Measurements from ENCODE around the gene IZUMO1. TPM values are rescaled to one million over a fixed set of nuclear protein-coding genes. Genes with fewer than 3 reads are reported as not detected.
"Not testable (repeated sequence)": the region's sequence is repeated elsewhere in the genome, so short reads cannot be mapped to it uniquely, and the experiment has no call there.

Gene IZUMO1
- total and polyA plus RNA-seq, 9 of the 15 experiments (the other 6 are each of a cell fraction or from before 2014, with no cell fraction given): 0.14 to 2.1 (median 0.73) TPM

GRCh38 chr19:48765816-48766215 lies 19.1 kb upstream of the IZUMO1 start:
- WGBS (ENCODE audit: insufficient coverage, low coverage, missing lambda C conversion rate): 6% methylated on average over 5 of the region's 5 CpGs
- H3K27ac ChIP-seq (ENCODE audit: extremely low read depth, low read depth, low read length); in situ Hi-C loops (cut with MboI); H4K20me1 ChIP-seq (replicated peaks; ENCODE audit: control insufficient read depth, insufficient read depth, low read length); POLR2A ChIA-PET; H3K27me3 ChIP-seq (ENCODE audit: control insufficient read depth in 2 of 2, insufficient read depth in 2 of 2, low read length in 2 of 2); BruUV-seq (replicated peaks); H3K9me3 ChIP-seq (replicated peaks; ENCODE audit: control insufficient read depth, insufficient read depth, low read depth, low read length); intact Hi-C loops (cut with micrococcal nuclease); H3K9me1 ChIP-seq (ENCODE audit: control insufficient read depth, insufficient read depth, low read length); H3K79me2 ChIP-seq (ENCODE audit: control insufficient read depth, insufficient read depth, low read length); H3K4me3 ChIP-seq; H3K36me3 ChIP-seq (ENCODE audit: control insufficient read depth, insufficient read depth, low read length); TF ChIP-seq TEAD4 (CRISPR knock-in tag; IDR thresholded peaks at IDR 0.05; ENCODE audit: borderline replicate concordance): not testable (repeated sequence)
- CTCF ChIA-PET (ENCODE audit: low intra/inter-chr PET ratio): interaction anchor here (0.7 kb wide), 1 partner anchor 74 kb away, joined by 3 read pairs; no protein-coding TSS in a partner anchor
- H3K4me1 ChIP-seq (replicated peaks in 1 of 2; ENCODE audit: control insufficient read depth in 2 of 2, insufficient read depth in 2 of 2, low read length in 2 of 2): peaks cover 5 to 23% of the 10 kb centered on the region in 2 experiments; a peak in 4 of 5 replicates
- H3K4me2 ChIP-seq (ENCODE audit: insufficient read depth, low read length): peak overlapping the region; percentile 9; the same call in 1 of the 2 replicates
- DNase-seq (ENCODE audit: extremely low read depth in 1 of 4, low spot score in 3 of 4) (peak in 3 of 4 experiments; percentile 10 to 72 (median 52)), ATAC-seq (peak; percentile 82), FAIRE-seq (peak; percentile 90)
- H2AFZ ChIP-seq (ENCODE audit: low read depth, low read length): peak overlapping the region; percentile 62
- TF ChIP-seq TEAD4 (IDR thresholded peaks at IDR 0.05; ENCODE audit: low read length): peak; percentile 11; the same call in 1 of the 2 replicates
- TF ChIP-seq TAL1 (IDR thresholded peaks at IDR 0.05): peak; percentile 57; the same call in 1 of the 2 replicates
- TF ChIP-seq MTA2 (IDR thresholded peaks at IDR 0.05; ENCODE audit: low read depth): 0 out of 2 replicates have a peak, but pooled peaks have one; percentile 46
- peak; percentile 82 for TF ChIP-seq ARID1B (IDR thresholded peaks at IDR 0.05)
- TF ChIP-seq TCF3 (CRISPR knock-in tag; IDR thresholded peaks at IDR 0.05): peak; percentile 45
- TF ChIP-seq DPF2 (IDR thresholded peaks at IDR 0.05): peak; percentile 76
- TF ChIP-seq SMARCA4 (IDR thresholded peaks at IDR 0.05): 0 out of 2 replicates have a peak, but pooled peaks have one; percentile 45
- TF ChIP-seq EP300 (IDR thresholded peaks at IDR 0.05; ENCODE audit: low read length): peak; percentile 35; the same call in 1 of the 2 replicates
- peak; percentile 67 for TF ChIP-seq CBFA2T3 (IDR thresholded peaks at IDR 0.05)
- peak; percentile 75 for TF ChIP-seq NFIC (IDR thresholded peaks at IDR 0.05)
- TF ChIP-seq ZNF239 (CRISPR knock-in tag; IDR thresholded peaks at IDR 0.05): peak; percentile 58; the same call in 1 of the 2 replicates
- peak; percentile 35 for TF ChIP-seq CBFA2T2 (conservative IDR thresholded peaks at IDR 0.05)
- peak; percentile 39 for TF ChIP-seq ZNF592 (IDR thresholded peaks at IDR 0.05)
- TF ChIP-seq NCOR1 (IDR thresholded peaks at IDR 0.05): peak; percentile 46; the same call in 1 of the 2 replicates
- TF ChIP-seq ZBTB11 (CRISPR knock-in tag; IDR thresholded peaks at IDR 0.05): peak in 1 of 3 experiments; percentile 44; a peak in 1 of 6 replicates
- H3K9ac ChIP-seq (ENCODE audit: insufficient read depth in 1 of 2, low read depth in 2 of 2, low read length in 2 of 2): peak overlapping the region; percentile 35 to 53; a peak in 1 of 4 replicates
